HG03342 (cell line): Measurements from ENCODE around the gene NPW.
"Not testable (repeated sequence)": the region's sequence is repeated elsewhere in the genome, so short reads cannot be mapped to it uniquely, and the experiment has no call there.

Experiments
- ATAC-seq: cut with Tn5 transposase; IDR thresholded peaks from one replicate; pipeline ENCODE4 v1.9.1; 2021; ENCODE audit warnings: mild to moderate bottlenecking, moderate library complexity; ENCODE audit not compliant: unreplicated experiment

NPW gene

DNA sequence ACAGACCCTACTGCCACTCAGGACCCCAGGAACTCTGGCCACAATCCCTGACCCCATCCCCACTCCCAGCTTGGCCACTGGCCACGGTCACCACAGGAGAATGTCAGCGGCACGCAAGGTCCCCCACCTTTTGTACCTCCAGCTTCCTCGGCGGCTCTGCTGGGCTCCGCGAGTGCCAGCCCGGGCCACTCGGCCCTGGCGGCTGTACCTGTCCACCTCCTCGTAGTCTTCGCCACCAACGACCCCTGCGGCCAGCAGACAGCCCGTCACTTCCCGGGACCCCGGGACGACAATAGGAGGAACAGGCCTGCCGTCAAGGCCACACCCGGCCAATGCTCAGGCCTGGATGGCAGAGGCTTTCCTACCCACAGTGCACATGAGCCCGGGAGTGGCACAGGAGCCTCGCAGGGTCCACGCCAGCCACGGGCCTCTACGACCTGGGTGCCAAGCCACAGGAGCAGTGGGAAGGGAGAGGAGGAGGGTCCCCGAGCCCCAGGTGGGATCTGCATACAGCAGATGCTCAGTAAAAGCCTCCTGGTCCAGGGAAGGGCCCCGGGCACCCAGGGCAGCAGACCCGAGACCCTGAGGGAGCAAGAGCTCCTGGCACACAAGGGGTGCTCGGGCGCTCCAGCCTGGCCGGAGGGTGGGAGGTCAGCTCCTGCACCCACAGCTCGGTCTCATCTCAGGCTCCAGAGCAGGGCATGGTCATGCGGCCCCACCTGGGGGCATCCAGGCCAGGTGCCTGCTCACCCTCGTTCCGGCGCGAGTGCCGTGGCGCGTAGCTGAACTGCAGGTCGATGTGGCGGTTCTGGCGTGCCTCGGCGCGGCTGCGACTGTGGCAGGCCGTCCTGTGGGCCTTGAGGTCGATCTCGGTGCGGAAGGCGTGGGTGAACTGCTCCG lies 17.9 kb upstream of the NPW start:
- no peak for ATAC-seq

DNA sequence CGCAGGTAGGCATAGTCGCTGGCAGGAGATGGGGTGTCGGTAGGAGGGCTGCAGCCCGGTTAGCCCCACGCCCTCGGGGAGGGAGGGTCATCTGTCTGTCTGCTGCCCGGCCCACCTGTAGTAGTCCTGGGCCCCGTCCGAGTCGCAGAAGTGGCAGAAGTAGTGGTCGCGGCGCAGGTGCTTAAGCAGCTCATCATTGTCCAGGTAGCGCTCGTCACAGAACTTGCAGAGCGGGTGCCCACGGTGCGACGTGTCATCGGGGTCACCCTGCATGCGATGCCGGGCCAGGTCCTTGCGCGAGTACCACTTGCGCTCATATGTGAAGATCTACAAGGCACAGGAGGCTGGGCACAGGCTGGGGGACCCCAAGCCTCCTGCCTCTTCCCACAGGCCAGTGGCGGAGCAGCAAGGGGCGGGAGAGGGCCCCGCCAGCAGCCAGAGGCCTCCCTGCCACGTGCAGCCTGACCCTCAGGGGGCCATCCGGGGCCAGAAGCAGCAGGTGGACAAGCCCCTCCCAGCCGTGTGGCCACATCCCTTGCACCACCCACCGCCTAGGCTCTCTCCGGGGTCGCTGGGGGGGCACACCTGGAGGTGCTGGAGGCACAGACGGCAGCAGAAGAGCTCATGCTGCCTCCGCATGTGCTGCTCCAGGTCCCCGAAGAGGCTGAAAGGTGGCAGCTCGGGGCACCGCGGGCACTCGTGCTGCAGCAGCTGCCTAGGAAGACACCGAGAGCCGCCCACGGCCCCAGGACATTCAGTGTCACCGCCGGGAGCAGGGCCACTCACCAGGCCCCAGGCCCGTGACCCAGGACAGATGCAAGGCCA lies 17.0 kb upstream of the NPW start:
- no peak for ATAC-seq

DNA sequence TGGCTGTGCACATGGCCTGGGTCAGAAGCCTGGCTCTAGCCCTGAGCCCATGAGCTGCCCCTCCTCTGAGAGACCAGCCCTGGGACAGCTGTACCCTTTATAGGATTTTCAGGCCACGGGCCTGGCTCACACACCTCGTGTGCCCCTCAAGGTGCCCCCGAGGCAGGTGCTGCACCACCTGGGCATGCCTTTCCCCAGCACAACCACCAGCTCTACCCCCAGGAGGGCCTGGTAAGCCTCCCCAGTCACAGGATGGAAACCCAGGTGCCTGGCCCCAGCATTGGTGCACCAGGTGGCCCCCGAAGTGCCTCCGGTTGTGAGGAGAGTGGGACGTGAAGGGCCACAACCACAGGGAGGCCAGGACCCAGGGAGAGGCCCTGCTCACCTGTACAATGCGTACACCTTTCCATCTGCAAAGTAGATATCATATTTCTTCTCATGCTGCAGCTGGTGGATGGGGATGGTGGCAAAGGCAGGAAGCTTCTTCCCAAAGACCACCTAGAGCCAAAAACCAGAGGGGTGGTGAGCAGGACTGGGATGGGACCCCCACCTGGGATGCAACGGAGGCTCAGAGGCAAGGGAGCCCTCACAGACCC lies 16.3 kb upstream of the NPW start:
- no peak for ATAC-seq

DNA sequence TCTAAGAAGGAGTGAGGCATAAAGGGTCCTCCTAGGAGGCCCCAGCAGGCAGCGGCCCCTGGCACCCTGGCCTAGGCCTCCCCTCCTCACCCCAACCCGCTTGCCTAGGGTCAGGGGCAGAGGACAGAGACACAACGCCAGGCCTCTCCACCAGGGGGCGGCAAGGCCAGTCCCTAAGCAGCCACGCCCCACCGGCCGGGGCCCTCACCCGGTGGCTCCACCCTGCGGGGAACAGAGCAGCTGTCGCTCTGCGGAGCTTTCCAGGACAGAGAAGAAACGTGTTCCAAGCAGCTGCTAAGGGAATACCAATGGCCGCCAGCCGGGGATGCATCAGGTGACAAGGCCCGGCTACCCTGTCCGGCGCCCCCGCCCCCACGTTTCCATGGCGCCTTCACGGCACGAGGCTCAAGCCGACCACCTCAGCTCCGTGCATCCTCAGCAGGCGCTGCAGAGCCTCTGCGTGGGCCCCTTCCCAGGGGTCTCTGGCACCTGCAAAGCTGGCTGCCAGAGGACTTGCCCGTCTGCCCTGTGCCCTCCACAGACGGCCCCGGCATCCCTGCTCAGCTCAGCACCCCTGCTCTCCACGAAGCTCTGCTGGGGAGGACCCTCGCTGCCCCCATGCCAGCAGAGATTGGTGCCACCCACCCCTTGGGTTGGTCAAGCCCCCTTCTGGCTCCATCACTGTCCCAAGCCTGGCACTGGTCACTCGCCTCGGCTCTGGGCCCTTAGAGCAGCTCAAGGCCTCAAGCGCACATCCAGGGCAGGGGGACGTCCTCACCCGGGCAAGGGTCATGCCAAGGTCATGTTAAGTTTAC lies 15.6 kb upstream of the NPW start:
- ATAC-seq = peak; percentile 64

DNA sequence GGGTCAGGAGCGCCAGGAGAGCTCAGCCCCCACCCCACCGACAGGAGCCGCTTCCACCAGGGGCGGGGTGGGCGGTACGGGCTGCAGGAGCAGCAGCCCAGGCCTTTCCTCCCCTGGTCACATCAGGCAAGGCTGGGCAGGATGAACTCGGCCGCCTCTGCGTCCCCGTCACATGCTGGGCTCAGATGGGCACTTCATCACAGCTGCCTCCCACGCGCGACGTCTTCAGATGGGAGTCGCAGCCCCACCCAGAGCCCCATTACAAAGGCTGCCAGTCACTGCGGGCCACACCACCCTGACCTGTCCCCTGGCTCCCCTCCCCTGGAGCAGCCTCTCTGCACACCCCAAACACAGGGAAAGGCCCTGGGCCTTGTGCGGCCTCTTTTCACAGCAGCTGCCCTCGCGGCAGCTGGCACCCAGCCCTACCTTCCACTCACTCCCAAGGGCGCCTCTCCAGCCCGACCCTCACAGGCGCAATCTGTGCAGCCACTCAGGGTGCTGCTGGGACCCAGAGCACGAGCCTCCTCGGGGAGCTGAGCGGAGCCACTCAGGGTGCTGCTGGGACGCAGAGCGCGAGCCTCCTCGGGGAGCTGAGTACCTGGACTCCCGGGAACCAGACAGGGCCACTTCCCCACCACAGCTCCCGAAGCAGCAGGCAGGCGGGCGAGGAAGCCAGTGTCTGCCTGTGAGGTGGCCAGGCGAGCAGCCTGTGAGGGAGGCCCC lies 14.6 kb upstream of the NPW start:
- ATAC-seq = no peak

DNA sequence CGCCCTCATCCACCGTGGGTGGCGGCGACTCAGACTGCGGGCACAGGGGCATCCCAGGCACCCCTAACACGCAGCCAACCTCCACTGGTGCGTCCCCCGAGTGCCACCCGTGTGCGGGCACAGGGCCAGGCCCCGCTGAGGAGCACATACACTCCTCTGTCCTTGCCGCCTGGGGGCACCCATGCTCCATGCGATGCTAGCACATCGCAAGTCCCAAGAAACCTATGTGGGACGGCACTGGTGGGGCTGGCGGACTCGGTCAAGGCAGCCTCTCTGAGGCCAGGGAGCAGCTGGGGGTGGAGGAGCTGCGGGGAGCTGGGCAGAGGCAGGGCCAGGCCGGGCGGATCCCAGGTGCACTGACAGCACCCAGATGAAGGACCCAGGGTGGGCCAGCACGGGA lies 13.9 kb upstream of the NPW start:
- no peak for ATAC-seq

DNA sequence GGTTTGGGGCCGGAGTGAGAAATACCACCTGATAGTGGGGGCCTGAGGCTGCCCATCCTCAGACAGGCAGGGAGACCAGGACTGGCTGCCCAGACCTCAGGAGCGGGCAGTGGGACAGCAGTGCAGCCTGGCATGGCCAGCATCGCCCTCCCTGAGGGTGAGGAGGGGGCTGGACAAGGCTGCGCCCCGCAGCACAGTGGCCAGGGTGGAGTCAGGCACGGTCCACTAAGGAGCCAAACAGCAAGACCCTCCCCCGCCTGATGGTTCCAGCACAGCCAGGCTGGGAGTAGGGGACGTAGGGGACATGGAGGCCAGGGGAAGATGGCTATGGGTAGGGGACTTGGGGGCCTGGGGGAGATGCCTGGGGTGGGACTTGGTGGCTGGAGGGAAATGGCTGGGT lies 13.3 kb upstream of the NPW start:
- ATAC-seq = no peak

DNA sequence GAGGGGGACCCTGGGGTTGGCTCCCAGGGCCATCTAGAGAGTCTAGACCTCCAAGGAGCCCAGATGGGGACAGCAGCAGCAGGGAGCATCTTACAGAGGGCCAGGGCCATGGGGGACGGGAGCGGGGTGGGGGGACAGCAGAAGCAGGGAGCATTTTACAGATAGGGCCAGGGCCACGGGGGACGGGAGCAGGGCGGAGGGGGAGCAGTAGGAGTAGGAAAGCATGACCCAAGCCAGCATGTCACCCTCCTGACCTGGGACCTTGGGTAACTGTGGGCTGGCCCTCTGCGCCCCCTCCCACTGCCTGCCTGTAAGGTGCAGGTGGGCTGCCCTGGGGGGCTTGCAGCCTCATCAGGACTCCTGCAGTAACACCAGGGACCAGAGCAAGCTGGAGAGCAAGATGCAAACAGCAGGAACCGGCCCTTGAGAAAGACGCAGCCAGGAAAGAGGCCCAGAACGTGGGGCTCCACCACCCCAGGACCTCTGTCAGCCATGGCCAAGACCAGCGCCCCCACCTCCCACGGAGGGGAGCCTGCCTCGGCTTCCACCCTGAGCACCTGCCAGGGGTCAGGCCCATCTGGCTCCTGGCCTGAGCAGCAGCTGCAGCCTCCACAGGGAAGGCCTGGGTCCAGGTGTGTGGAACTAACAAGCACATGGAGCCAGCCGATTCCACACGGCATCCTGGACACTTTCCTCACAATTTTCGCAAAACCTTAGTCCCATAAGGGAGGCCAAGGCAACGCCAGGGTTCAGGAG lies 12.3 kb upstream of the NPW start:
- ATAC-seq = no peak

DNA sequence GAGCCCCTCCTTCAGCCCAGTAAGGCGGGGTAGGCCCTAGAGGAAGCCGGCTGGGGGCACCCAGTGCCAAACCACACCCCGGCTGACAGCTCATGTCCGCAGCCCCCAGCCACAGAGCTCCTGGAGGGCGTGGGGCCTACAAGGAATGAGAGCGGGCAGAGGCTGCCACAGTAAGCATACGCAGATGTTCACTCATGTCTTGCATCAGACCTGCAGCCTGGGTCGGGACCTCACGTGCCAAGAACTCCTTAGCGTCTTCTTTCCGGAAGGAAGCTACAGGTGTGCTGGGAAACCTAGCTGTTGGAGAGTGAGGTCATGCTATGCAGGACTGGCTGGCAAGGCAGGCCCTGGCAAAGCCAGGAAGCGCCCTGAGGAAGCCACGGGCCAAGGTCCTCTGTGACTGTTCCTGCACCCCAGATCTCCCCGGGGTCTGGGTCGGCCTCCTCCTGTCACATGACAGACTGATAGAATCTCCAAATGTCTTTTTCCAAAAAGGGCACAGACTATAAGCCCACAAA lies 11.5 kb upstream of the NPW start:
- no peak for ATAC-seq

DNA sequence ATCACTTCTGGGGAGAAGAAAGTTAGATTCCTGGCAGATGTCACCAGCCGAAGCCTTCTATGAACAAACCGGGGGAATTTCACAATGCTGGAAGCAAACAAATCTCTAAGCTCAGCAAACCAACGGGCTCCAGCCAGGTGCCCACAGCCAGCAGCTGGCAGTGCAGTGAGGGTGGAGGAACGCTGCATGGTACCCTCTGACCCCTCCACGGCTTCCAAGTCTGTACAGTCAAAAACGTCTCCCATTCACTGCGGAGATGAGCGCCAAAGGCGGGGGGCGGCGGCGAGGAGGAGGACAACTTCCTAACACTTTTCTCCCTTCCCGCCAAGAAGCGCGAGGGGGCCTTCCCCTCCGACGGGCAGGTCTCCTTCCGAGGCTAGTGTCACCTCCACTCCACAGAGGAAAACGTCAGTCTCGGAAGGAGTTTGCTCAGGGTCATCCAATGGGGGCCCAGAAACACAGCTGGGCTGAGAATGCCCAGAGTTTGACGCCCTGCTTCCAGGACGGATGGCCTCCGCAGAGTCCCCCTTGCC lies 10.9 kb upstream of the NPW start:
- ATAC-seq = no peak

DNA sequence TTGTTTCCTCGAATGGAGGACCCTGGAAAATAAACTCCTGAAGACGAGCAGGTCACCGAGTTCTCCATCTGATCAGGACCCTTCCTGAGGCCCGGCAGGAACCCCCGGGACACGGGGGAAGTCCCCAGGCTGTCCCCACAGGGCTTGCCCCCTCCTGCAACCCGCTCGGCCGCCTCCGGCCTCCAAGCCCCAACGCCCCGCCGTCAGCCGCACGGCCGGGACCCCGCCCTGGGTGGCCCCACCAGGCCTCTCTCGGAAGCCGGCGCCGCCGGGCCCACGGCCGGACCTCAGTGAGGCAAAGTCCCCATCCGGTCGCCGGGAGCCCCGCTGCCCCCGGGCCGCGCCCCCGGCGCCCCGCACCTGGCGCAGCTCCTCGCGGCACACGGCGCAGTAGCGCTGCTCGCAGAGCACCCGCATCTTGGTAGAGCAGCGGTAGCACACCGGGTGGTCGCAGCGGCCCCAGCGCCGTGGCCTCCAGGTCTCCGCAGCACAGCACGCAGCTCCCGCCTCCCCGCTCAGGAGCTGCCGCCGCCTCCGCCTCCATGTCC lies 10.3 kb upstream of the NPW start:
- peak; percentile 33 for ATAC-seq

DNA sequence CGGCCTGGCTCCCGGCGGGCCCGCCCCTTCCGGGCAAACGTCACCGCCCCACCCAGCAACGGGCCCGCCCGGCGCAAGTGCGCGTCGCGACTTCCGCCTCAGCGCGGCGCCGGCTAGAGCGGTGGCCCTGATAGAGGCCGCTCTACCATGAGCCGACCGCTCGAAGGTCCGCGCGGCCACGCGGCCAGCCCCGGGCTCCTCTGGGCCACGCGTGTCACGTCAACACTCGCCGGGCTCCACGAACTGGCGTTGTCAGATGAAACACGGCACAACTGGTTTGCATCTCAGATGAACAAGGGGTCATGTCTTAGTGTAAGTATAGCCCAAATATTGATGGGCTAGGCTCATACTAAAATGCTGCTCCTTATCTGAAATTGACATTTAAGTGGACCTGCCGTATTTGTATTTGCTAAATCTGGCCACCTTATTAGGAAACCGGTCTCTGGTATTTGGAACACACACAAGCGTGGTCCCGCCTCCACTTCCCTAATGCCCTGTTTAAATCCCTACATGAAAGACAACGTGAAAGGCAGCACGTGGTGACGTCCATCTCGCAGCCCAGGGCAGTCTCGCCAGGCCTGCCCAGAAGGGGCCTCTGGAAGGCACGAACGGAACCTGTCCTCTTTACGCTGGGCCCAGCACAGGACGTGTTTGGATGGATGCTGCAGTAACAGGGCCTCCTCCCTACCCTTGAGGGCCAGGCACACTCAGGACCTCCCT lies 9.6 kb upstream of the NPW start, which contains the start of gene ZNF598:
ZNF598 (minus strand) TSS at position 31 of the 720 bp plus-strand sequence.
- peak; percentile 85 for ATAC-seq

DNA sequence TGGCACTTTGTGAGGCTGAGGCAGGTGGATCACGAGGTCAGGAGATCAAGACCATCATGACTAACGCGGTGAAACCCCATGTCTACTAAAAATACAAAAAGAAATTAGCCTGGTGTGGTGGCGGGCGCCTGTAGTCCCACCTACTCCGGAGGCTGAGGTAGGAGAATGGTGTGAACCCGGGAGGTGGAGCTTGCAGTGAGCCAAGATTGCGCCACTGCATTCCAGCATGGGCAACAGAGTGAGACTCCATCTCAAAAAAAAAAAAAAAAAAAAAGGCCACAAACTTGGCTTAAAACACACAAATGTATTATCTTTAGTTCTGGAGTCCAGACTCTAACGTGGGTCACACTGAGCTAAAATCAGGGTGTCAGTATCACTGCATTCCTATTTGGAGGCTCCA lies 7.9 kb upstream of the NPW start:
- ATAC-seq = not testable (repeated sequence)

DNA sequence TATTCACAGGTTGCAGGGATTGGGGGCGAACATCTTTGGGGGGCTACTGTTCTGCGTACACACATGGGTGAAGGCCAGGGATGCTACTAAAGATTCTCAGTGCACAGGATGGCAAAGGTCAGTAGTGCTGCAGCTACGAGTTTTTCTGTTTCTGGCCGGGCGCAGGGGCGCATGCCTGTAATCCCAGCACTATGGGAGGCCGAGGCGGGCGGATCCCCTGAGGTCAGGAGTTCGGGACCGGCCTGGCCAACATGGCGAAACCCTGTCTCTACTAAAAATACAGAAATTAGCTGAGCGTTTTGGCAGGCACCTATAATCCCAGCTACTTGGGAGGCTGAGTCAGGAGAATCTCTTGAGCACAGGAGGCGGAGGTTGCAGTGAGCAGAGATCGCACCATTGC lies 6.1 kb upstream of the NPW start:
- ATAC-seq = no peak

DNA sequence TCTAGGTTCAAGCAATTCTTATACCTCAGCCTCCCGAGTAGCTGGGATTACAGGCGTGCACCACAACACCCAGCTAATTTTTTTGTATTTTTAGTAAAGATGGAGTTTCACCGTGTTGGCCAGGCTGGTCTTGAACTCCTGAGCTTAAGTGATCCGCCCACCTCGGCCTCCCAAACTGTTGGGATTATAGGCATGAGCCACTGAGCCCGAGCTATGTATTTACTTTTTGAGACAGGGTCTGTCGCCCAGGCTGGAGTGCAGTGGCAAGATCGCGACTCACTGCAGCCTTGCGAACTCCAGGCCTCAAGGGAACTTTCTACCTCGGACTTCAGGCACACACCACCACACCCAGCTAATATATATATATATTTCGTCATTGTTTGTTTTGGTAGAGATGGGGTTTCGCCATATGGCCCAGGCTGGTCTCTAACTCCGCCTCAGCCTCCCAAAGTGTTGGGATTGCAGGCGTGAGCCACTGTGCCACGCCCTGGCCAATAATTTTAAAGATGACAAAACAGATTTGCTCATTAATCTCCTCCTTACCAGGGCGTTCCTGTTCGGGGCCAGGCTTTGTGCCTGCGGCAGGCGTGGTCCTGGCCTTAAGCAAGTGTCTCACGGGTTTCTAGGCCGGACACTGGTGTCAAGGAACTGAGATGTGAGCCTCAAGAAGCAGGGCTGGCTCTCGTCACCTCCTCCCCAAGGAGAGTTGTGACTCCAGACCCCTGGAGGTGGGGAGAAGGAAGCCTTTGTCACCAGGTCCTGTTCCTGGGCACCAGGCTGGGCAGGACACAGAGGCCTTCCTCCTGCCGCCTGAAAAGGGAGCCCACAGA lies 4.3 kb upstream of the NPW start:
- ATAC-seq = no peak

DNA sequence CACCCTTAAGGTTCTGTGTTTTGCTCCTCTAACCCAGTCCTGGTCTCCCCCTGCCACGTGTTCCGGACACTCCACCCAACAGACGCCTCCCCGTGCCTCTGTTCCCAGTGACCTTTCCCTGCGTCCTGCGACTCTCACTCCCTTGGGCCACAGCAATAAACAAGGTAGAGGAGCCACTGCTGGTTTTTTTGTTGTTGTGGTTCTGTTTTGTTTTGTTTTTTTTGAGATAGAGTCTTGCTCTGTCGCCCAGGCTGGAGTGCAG lies 3.7 kb upstream of the NPW start:
- ATAC-seq = no peak

DNA sequence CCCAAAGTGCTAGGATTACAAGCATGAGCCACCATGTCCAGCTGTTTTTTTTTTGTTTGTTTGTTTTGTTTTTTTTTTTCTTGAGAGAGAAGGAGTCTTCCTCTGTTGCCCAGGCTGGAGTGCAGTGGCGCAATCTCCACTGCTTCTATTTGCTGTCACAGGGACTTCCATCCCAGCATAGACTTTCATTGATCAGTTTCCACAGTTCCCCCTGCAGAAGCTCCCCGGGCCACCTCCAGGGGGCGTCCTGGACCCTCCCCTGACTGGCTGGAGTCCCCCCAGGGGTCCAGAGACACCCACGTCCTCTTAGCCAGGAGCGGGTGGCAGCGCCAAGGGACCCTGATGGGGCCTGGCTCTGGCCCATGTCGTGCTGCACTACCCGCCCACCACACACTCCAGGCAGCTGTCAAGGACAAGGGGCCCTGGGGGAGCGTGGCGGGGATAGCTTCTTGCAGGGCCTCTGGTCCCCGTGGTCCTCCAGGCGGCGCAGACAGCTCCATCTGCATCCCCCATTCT lies 3.1 kb upstream of the NPW start:
- ATAC-seq = no peak
